CD4-positive, alpha-beta T cell (primary cell): ENCODE results near the gene DNAH11. TPM values are rescaled to one million over a fixed set of nuclear protein-coding genes. Genes with fewer than 3 reads are reported as not detected.

Experiments
- ATAC-seq: fragments of 200-7000 bp; cut with Tn5 transposase; one replicate; pipeline ENCODE4 v1.10.0; 2022; ENCODE audit warnings: mild to moderate bottlenecking; ENCODE audit not compliant: poor library complexity
- CTCF ChIA-PET: fragments of 350-600 bp; sonication (Branson Sonifier 250); formaldehyde crosslinking; loops from one replicate; lab custom pipeline; 2021; ENCODE audit warnings: antibody characterized with exemption, inconsistent platforms; lab: Charles Lee
- POLR2A ChIA-PET: fragments of 350-600 bp; sonication (Branson Sonifier 250); formaldehyde crosslinking; loops from one replicate; lab custom pipeline; 2021; ENCODE audit warnings: antibody characterized with exemption, inconsistent platforms; lab: Charles Lee
- DNase-seq, 14 experiments: peaks; one replicate each; pipeline ENCODE4 v3.0.0-alpha.2; 2013 to 2020; ENCODE audit warnings: mixed read lengths in 2 of 14
- H3K27ac ChIP-seq, 2 donors: one replicate each; pipeline versions ENCODE4 v1.5.1 to v1.7.0; 2013; ENCODE audit warnings: low read length in 2 of 2, low read depth in 1 of 2, mild to moderate bottlenecking in 1 of 2
- H3K27me3 ChIP-seq, 2 experiments: 1 replicate in 1 of 2; 2 replicates in 1 of 2; pipeline versions ENCODE4 v1.6.1 to v1.7.0; 2013; ENCODE audit warnings: low read length in 2 of 2, control low read depth in 1 of 2, mild to moderate bottlenecking in 1 of 2, moderate library complexity in 1 of 2; ENCODE audit not compliant: insufficient read depth in 2 of 2, control insufficient read depth in 1 of 2
- H3K36me3 ChIP-seq: one replicate; pipeline ENCODE4 v1.6.1; 2013; ENCODE audit warnings: low read length, control low read depth; ENCODE audit not compliant: insufficient read depth
- H3K4me1 ChIP-seq: one replicate; pipeline ENCODE4 v1.6.1; 2013; ENCODE audit warnings: low read length, control low read depth; ENCODE audit not compliant: insufficient read depth
- H3K4me3 ChIP-seq: one replicate; pipeline ENCODE4 v1.5.1; 2013; ENCODE audit warnings: mild to moderate bottlenecking, low read length, moderate library complexity
- H3K9me3 ChIP-seq, 2 experiments: 1 replicate in 1 of 2; 2 replicates in 1 of 2; pipeline versions ENCODE4 v1.6.1 to v1.7.0; 2013; ENCODE audit warnings: low read length in 2 of 2, mild to moderate bottlenecking in 2 of 2, control low read depth in 1 of 2, moderate library complexity in 1 of 2; ENCODE audit not compliant: control insufficient read depth in 1 of 2, insufficient read depth in 1 of 2
- H3K27ac Mint-ChIP-seq: one replicate; pipeline ENCODE4 v1.8.0; 2020; ENCODE audit warnings: mixed read lengths
- H3K27me3 Mint-ChIP-seq: one replicate; pipeline ENCODE4 v1.8.0; 2021; ENCODE audit warnings: mixed read lengths
- H3K36me3 Mint-ChIP-seq: one replicate; pipeline ENCODE4 v1.8.0; 2021; ENCODE audit warnings: low read depth, mixed read lengths
- H3K4me1 Mint-ChIP-seq: one replicate; pipeline ENCODE4 v1.8.0; 2021; ENCODE audit warnings: low read depth, mixed read lengths
- H3K4me3 Mint-ChIP-seq: one replicate; pipeline ENCODE4 v1.8.0; 2020; ENCODE audit warnings: mild to moderate bottlenecking, mixed read lengths
- H3K9me3 Mint-ChIP-seq: one replicate; pipeline ENCODE4 v1.8.0; 2020; ENCODE audit warnings: mixed read lengths
- intact Hi-C, 2 experiments: fragments of 100-400 bp; cut with DNase I in 1 of 2; cut with micrococcal nuclease in 1 of 2; formaldehyde crosslinking; loops; one replicate each; pipeline versions ENCODE4 v1.15.1 to v1.9.0; 2023 to 2025; cut with DNase I, micrococcal nuclease
- total RNA-seq, 174 experiments: library from RNA in 2 of 174; stranded (reverse) in 2 of 174; gene quantifications; one replicate each; pipeline ENCODE4 v1.2.3 and lab custom pipeline; 2021 to 2026
- TF ChIP-seq, protein P1 (sequence below): fragments of 200-600 bp; IDR thresholded peaks from one replicate; pipeline ENCODE4 v1.8.0; 2022; ENCODE audit warnings: antibody characterized with exemption, mild to moderate bottlenecking

DNAH11 gene
- total RNA-seq, 2 experiments from 2014 or later, result 0.11 TPM; not detected in 1

DNA sequence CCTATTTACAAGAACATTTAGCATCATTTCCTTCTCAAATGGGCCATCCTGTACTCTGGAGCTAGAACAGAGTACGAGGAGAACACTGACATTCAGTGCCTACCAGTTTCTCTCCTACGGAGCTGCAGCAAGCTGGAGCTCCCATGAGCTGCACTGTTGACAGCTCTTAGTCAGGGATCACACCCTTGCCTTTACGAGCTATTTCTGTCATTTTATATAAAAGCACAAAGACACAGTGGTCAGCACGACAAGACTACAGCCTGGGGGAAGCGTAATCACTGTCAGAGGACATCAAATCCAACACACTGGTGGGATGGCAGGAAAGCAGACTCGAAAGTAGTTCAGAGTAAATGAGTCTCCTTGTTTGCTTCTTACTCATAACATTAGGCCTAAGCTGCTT is 400.1 kb downstream of the DNAH11 start:
- Mint-ChIP-seq H3K36me3 (peaks cover 4% of the 10 kb centered on the region), H3K27me3 (no peaks in the 10 kb centered on the region), H3K9me3 (no peaks in the 10 kb centered on the region), H3K4me3 (peak overlapping the region; percentile 65), H3K27ac (no peak overlapping the region), H3K4me1 (peaks cover 69% of the 10 kb centered on the region)
- H3K4me3 ChIP-seq, result no peak overlapping the region
- intact Hi-C loops, result no loop called here
- ATAC-seq (no peak), DNase-seq (no peak)
- TF ChIP-seq, protein P1, sequence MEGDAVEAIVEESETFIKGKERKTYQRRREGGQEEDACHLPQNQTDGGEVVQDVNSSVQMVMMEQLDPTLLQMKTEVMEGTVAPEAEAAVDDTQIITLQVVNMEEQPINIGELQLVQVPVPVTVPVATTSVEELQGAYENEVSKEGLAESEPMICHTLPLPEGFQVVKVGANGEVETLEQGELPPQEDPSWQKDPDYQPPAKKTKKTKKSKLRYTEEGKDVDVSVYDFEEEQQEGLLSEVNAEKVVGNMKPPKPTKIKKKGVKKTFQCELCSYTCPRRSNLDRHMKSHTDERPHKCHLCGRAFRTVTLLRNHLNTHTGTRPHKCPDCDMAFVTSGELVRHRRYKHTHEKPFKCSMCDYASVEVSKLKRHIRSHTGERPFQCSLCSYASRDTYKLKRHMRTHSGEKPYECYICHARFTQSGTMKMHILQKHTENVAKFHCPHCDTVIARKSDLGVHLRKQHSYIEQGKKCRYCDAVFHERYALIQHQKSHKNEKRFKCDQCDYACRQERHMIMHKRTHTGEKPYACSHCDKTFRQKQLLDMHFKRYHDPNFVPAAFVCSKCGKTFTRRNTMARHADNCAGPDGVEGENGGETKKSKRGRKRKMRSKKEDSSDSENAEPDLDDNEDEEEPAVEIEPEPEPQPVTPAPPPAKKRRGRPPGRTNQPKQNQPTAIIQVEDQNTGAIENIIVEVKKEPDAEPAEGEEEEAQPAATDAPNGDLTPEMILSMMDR, result no peak
- peaks cover 24% of the 10 kb centered on the region for H3K4me1 ChIP-seq
- POLR2A ChIA-PET, result no interaction called here
- H3K9me3 ChIP-seq, result no peaks in the 10 kb centered on the region
- H3K36me3 ChIP-seq, result no peaks in the 10 kb centered on the region
- H3K27ac ChIP-seq, result no peak overlapping the region
- CTCF ChIA-PET, result no interaction called here
- H3K27me3 ChIP-seq, result no peaks in the 10 kb centered on the region

DNA sequence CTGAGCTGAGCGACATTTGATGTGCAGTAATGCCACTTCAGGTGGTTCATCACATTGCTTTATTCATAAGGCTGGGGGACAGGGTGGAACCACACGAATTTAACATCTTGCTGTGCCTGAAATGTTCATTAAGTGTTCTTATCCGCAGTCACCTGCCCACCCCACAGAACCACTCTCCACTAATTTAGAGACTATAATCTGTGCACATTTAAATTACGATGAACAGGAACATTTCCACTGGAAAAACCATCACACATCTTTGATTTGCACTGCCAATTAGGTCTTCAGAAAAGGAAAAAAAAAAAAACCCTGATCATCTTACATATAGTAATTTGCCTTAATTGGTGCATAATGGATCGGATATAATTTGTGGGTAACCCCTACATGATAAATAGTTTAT is 400.6 kb downstream of the DNAH11 start:
- Histone ChIP-seq H3K4me1 (peaks cover 24% of the 10 kb centered on the region), H3K4me3 (no peak overlapping the region), H3K27me3 (no peaks in the 10 kb centered on the region), H3K9me3 (no peaks in the 10 kb centered on the region), H3K36me3 (no peaks in the 10 kb centered on the region), H3K27ac (no peak overlapping the region)
- Mint-ChIP-seq H3K27me3 (no peaks in the 10 kb centered on the region), H3K4me1 (peaks cover 74% of the 10 kb centered on the region), H3K27ac (no peak overlapping the region), H3K36me3 (peaks cover 4% of the 10 kb centered on the region), H3K9me3 (no peaks in the 10 kb centered on the region), H3K4me3 (peak overlapping the region; percentile 65)
- CTCF ChIA-PET, result no interaction called here
- TF ChIP-seq, protein P1, result no peak
- POLR2A ChIA-PET, result no interaction called here
- DNase-seq (no peak), ATAC-seq (no peak)
- intact Hi-C loops, result no loop called here

DNA sequence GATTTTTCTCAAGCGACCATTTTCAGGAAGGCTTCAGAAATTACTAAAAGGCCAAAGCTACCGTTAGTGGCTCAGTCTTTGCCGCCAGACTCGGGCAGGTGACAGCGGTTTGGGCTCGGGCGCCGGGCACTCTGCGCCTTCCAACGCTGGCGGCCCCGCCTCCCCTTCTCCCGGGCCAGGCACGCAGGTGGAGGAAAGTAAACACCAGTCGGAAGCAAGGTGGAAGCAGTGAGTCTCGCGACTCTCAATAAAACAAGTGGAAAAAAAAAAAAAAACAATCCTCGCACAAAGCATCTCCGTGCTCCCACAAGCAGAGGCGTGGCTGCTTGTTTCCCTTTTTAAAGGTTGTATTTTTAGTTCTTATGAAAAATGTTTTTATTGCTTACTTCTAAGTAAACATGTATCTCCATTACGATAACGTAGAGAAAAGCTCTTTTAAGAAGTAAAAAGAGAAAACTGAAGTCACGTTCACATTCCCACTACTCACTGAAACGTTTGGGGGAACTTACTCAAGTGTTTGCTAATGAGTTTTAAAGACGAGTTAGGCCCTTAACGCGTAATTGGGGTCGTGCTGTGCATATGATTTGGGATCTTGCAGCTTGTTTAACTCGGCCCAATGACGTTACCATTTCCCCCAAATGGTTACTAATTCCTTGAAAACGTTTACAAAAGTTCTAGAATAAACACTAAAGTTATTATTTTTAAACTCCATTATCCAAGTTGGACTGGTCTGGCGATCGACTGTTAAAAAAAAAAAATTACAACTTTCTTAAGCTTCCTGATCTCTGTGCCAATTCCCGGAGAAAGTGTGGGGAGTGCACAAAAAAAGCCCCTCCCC is 402.0 kb downstream of the DNAH11 start:
- peak overlapping the region; percentile 66 for H3K4me3 ChIP-seq
- H3K4me1 Mint-ChIP-seq, result peaks cover 70% of the 10 kb centered on the region

More for the DNA sequence above, 402.0 kb downstream of the DNAH11 start:
- ATAC-seq (peak; percentile 36), DNase-seq (peak in 12 of 14 experiments; percentile 4 to 57 (median 33))
- TF ChIP-seq, protein P1, result no peak
- ChIA-PET POLR2A (interaction anchor here (0.6 to 2.2 kb wide), 13 partner anchors 10 to 518 kb away, joined by 3 to 18 read pairs (median 4); partner anchors contain the start of gene SP4), CTCF (no interaction called here)
- intact Hi-C loops, result loop anchor here in 1 of 2 experiments (5.0 kb wide), 1 partner anchor 518 kb away; the partner anchor contains the start of gene SP4
- Histone ChIP-seq H3K36me3 (no peaks in the 10 kb centered on the region), H3K27me3 (no peaks in the 10 kb centered on the region), H3K27ac (no peak overlapping the region), H3K9me3 (no peaks in the 10 kb centered on the region), H3K4me1 (peaks cover 24% of the 10 kb centered on the region)
- peak overlapping the region; percentile 94 for H3K4me3 Mint-ChIP-seq
- no peaks in the 10 kb centered on the region for H3K9me3 Mint-ChIP-seq
- no peaks in the 10 kb centered on the region for H3K27me3 Mint-ChIP-seq
- H3K27ac Mint-ChIP-seq, result peak overlapping the region; percentile 71
- H3K36me3 Mint-ChIP-seq, result peaks cover 4% of the 10 kb centered on the region
